ENCODE data around the gene CIZ1.

DNA sequence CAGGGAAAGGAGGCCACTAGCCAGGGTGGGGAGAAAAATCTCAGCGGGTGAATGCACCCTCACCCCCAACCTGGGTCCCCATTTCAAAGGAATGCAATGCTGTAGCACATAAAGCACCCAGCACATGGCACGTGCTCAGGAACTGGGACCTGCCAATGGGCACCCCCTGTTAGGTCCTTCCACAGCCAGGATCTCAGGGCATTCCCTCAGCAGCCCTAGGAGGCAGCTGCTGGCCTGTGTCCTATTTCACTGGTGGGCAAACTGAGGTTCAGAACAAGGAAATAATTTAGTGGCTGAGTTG is 20.6 kb upstream of the CIZ1 start:
- TF ChIP-seq, protein P1, sequence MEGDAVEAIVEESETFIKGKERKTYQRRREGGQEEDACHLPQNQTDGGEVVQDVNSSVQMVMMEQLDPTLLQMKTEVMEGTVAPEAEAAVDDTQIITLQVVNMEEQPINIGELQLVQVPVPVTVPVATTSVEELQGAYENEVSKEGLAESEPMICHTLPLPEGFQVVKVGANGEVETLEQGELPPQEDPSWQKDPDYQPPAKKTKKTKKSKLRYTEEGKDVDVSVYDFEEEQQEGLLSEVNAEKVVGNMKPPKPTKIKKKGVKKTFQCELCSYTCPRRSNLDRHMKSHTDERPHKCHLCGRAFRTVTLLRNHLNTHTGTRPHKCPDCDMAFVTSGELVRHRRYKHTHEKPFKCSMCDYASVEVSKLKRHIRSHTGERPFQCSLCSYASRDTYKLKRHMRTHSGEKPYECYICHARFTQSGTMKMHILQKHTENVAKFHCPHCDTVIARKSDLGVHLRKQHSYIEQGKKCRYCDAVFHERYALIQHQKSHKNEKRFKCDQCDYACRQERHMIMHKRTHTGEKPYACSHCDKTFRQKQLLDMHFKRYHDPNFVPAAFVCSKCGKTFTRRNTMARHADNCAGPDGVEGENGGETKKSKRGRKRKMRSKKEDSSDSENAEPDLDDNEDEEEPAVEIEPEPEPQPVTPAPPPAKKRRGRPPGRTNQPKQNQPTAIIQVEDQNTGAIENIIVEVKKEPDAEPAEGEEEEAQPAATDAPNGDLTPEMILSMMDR (IDR thresholded peaks at IDR 0.05), result no peak
- no peak for TF ChIP-seq POLR2A (IDR thresholded peaks at IDR 0.05)

Data from vagina (tissue), 2 donors.